CD4-positive, alpha-beta T cell treated with Interleukin-4 for 4 hours (primary cell): Measurements from ENCODE around the gene NOTCH4.
"Not testable (repeated sequence)": the region's sequence is repeated elsewhere in the genome, so short reads cannot be mapped to it uniquely, and the experiment has no call there.

ENCODE experiments used
- DNase-seq: peaks from one replicate; pipeline ENCODE4 v3.0.0-alpha.2; 2020

NOTCH4 gene

DNA sequence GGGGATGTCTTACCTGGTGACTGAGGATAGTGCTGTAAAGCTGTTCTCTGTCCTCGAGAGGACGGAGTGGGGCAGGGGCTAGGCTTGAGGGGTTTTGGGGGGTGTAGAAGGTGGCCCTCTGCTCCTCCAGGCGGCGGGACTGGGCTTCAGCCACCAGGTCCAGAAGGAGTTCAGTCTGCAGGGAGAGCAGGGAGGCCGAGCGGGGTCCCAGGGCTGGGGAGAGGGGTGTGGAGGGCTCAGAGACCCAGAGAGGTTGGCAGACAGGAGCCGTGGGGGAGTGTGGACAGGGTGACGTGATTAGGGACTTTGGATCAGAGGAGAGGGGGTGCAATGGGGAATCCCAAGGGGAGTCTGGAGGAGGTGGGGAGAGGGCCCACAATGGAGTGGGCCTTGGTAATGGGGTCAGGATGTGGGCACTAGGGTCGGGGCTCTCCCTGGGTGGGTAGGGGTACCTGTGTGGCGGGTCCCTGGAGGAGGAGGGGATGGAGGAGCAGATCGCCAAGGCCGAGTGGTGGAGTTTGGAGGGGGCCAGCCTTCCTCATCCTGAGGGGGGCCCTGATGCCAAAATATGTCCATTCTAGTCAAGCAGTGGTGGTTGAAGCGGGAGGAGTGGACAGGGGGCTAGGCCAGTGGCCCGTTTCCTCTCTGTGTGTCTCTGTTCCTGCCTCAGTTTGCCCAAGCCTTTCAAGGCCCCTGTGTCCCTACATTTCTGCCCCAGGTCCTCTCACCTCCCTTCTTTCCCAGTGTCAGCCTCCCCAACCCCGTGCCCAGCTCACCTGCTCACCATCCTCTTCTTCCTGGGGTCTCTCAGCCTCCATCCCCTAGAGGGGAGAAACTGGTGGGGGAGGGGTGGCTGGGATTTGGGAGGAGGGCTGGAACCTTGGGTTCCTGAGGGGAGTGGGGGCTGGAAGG lies 31.9 kb downstream of the NOTCH4 start:
- peak; percentile 24 for DNase-seq

DNA sequence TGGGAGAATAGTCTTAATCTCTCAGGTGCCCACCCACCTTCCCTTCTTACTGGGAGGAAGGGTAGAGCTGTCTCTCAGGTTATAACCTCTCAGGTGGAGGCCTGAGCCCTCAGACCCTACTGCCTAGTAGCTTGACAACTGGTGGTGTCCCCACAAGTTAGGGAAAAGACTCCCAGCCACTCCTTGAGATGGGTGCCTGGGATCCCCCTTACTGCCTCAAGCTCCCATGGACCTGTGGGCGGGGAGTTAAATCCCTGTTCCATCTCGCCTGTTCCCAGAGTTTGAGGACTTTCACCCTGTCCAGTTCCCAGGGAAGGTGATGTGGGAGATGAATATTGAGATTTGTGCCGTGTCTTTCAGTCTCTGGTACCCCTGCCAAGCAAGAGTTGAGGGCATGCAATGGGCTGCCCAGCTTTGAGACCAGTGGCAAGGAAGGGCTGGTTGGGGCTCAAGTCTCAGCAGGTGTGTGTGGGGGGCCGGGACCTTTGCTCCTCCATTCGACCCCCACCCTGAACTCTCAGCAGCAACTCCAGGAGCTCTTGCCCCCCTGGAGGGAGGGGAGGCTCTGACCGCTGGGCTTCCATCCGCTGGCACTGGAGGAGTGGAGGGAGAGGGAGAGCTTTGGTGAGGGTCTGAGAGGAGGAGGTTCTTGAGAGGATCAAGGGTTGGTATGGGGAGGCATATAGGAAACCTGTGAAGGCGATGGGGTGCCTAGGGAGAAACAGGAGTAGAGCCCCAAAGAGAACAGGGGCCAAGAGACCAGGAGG lies 32.8 kb downstream of the NOTCH4 start:
- no peak for DNase-seq

DNA sequence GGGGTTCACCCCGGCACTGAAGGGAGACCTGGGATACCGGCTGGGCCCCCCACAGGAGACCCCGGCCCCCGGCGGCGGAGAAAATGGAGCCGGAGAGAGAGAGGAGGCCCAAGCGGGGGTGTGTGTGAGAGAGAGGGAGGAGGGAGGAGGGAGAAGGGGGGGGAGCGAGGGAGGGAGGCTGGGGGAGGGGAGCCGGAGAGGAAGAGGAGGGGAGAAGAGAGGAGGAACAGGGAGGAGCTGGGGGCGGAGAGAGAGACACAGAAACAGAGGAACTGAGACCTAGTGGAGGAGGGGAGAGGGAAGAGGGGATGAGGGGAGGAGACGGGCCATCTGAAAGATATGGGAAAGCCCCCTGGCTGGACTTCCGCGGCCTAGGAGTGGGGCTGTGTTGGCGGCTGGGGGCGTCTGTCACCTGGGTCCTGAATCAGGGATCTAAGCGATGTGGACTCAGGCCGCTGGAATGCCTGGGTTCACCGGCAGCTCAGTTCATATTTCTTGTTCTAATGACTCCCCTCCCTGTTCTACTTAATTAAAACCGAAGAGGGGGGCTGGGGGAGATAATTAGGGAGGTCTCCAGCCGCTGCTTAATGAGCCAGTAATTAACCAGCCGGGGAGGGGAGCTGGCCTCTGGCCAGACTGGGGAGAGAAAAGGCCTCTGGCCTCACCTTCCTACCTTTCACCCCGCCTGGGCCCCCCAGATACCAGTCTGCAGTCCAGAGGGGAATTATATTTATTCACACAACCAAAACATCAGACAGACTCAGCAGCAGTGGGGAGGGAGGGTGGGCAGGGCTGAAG lies 33.6 kb downstream of the NOTCH4 start, which contains the start of gene PBX2:
TSS of gene PBX2 (minus strand) at position 149 of the 798 bp plus-strand sequence. CDS start 287 bp downstream, outside the sequence.
- DNase-seq = peak; percentile 91

DNA sequence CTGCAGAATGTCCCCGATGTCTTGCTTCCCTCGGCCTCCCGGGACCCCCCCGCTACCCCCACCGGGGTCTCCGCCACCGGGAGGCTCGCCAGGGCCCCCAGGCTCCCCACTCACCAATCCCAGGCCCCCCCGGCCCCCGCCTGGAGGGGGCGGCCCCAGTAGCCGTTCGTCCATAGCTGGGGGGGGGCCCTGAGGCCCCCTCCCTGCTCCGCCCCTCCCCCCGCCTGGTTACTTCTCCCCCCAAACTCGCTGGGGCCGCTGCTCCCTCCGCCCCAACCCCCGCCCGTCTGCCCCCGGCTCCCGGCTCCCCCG lies 34.2 kb downstream of the NOTCH4 start:
- no peak for DNase-seq

DNA sequence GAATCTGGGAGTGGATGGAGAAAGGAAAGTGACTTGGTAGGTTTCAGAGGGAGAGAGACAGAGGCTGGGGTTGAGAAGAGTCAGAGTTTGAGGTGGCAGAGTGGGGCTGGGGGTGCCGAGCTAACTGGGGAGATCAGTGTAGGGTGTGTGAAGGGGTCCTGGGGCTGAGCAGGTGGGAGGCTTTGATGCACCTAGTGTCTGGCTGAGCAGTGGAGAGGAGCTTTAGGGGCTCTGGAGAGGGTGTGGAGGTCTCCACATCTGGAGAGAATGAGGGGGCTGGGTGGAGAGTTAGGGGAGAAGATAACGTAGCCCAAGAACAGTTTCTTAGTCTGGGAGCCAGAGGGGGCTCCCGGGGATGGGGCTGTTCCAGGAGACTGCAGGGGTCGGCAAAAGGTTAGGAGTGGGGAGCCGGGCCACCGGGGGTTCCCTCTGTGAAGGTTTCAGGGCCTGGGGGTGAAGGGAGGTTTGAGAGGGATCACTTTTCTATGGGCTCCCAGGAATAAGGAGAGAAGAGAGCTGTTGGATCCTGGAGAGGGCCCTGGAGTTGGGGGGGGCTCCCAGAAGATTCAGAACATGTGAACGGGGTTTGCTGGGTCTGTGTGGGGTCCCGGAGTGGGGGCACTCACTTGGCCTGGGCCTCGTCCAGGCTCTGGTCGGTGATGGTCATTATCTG lies 34.7 kb downstream of the NOTCH4 start:
- DNase-seq = no peak

DNA sequence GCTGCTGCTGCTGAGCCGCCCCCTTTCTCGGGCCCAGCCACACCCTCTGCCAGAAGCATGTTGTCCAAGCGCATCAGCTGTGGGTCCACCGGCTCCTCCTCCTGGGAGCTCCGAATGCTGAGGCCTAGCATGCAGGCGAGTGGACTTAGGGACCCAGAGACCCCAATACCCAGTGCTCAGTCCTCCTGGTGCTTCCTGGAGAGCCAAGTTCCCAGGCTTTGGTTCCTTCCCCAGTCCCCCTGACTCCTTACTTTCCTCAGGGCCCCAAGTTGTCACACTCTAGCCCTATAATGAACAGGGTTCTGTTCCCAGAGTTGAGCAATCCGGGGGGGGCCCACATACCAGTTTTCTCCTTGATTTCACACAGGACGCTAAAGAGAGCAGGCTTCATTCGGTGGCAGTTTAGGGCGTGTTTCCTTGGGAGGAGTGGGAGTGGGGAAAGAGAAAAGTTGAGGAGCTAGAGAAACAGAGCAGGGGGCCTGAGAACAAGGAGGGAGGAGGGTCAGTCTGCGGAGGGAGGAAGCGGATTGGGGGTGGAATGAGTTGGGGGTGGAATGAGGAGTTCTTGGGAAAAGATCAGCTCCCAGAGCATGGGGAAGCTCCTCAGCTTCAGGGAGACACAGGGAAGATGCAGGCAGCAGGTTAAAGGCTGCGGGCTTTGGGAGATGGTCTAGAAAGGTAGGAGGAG lies 35.3 kb downstream of the NOTCH4 start:
- no peak for DNase-seq

DNA sequence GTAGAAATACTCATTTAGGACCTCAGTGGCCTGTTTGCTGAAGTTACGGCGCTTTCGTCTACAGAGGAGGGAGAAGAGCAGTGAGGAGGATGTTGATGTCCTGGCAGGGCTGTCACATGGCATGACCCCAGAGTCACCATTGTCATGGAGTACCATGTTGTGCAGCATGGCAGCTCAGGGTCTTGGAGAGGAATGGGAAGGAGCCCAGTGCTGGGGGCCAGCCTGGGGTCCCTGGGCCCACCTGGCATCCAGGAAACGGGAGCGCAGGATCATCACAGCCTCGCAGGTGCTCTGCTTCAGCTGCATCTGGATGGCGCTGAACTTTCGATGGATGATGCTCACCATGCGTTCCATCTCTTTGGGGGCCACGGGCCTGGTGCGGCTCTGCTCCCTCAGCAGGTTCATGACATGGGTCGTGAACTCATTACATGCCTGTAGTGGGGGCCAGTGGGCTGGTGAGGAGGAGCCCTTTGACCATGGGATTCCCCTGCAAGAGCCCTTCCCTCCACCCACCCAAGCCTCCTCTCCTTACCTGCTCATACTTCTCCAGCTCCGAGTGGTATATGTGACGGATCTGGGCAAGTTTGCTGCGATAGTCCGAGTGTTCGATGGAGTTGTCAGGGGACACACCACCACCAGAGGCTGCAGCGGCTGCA lies 36.0 kb downstream of the NOTCH4 start:
- not testable (repeated sequence) for DNase-seq

DNA sequence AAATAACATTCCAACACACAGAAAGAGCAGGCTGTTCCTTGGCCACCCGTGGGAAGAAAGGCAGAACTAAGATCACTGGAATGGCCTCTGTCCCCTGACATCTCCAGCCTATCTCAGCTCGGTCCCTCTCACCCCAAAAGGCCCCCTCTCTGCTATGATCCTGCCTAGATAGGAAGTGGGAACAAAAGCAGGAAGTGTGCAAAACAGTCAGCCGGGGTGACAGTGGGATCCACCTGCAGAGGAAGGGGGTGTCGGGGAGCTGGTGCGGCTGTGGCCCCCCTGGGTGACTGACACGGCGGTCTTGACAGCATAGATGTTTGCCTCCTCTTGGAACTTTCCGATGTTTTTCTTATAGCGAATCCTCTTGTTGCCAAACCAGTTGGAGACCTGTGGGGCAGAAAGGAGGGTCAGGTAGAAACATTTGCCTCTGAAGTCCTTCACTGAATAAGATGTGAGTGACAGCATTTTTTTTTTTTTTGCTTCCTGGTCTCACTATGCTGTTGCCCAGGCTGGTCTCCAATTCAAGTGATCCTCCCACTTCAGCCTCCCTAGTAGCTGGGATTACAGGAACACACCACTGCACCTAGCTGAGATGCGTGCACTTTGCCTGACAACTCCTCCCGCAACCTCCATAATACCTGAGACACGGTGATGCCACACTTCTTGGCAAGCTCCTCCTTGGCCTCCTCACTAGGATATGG lies 36.7 kb downstream of the NOTCH4 start:
- DNase-seq = no peak

DNA sequence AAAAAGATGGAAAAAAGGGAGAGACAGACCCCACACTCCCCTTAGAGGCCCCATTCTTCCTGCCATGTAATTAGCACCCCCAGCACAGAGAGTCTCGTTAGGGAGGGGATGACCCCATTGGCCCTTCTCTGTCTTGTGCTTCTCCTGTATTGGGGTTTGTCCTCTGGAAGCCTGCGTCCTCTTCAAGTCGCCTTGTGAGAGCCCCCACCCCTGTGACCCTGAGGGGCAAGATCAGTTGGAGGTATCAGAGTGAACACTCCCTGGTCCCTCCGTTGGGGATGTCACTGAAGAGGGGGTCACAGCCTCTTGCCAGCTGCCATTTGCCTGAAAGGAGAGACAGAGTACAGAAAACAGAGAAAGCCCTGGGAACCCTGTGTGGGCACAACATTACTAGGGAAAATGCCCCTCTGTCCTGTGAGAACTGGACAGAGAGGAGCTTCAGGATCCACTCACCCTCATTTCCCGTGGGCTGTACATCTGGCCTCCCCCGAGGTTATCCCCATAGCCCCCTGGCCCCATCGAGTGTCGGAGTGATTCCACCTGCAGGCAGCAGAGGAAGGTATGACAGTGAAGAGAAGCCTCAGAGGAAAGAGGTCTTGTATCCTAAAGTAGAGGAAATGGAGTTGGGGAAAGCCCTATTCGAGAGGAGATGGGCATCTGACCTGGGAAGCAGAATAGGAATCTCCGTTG lies 37.6 kb downstream of the NOTCH4 start:
- not testable (repeated sequence) for DNase-seq

DNA sequence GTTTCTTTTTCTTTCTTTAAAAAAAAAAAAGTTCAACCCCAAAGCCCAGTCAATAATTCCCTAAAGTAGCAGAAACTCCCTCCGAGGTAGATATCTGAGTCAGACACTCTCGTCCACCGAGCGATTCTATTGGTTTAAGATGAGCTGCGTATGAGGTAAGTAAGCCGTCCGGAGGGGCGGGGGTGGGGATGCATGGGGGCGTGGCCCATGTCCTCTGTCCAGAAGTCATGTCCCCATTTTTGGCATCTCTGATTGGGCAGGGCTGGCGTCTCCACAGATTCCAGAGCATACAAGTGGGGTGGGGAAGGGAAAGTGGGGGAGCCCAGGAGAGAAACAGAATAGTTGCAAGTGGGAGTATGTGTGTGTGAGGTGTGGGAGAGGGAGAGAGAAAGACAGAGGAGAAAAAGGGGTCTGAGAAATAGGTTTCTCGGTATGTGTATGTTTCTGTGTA lies 38.2 kb downstream of the NOTCH4 start:
- peak; percentile 73 for DNase-seq

DNA sequence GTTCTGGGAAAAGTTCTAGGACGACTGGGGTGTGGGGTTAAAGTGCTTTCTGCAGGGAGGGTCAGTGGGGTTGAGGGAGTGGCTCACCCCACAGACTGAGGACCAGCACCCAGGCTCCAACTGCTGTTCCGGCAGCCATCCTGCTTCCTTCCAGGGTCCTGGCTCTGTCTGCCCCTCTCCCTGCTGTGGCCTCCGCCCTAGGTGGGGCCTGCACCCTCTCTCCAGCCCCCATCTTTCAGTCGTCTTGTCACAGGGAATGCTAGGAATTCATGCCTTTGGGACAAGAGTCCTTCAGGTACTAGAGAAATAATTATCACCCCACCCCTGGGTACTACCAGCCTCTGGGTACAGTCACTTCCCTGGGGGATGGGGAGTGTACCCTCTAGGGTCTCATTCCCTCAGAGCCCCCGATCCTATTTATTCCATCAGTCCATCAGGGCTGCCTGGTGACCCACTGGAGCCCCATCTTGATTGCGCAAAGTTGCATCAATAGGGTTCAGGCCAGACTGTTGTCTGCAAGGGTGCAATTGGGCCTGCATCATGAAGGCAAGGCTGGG lies 39.7 kb downstream of the NOTCH4 start, which contains the start of gene AGER:
TSS of gene AGER (minus strand) at position 170 of the 557 bp plus-strand sequence. CDS start at position 139, 31 bp downstream.
- no peak for DNase-seq

DNA sequence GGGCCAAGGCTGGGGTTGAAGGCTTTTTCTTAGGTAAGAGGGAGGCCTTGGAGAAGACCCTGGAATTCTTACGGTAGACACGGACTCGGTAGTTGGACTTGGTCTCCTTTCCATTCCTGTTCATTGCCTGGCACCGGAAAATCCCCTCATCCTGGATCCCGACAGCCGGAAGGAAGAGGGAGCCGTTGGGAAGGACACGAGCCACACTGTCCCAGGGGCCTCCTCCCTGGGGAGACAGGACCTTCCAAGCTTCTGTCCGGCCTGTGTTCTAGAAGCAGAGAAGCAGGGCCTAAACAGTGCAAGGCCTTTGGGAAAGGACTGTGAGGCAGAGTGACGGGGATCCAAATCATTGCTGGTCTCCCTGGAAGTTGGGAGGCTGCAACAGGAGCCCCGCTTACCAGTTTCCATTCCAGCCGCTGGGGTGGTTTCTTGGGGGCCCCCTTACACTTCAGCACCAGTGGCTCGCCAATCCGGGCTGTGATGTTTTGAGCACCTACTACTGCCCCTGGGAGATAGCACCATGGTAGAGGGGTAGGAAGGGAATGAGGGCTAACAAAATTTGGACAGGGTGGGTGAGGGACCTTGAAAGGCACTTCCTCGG lies 40.3 kb downstream of the NOTCH4 start:
- DNase-seq = no peak

DNA sequence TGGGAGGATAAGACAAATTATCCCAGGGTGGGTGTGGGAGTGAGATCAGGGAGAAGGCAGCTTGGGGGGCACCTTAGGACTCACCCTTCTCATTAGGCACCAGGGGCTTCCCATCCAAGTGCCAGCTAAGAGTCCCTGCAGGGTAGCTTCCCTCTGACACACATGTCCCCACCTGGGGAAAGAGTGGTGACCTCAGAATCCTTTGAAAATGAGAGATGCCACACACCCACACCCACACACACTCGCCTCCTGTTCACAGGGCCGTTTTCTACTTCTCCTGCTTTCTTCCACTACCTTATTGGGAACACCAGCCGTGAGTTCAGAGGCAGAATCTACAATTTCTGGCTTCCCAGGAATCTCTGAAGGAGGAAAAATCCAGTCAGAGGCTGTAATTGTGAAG lies 40.8 kb downstream of the NOTCH4 start:
- DNase-seq = no peak

DNA sequence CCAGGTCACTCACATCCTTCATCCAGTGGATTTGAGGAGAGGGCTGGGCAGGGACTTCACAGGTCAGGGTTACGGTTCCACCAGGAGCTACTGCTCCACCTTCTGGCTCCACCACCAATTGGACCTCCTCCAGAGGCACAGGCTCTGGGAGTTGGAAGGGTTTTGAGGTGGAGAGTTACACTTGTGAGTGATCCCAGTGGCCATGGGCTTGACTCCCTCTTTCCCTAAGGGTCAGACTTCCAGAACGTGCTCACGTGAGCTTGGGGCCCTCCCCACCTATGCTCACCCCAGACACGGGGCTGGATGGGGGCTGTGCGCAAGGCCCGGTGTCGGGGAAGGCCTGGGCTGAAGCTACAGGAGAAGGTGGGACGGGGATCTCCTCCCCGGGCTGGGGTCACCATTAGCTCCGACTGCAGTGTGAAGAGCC lies 41.3 kb downstream of the NOTCH4 start:
- DNase-seq = no peak

DNA sequence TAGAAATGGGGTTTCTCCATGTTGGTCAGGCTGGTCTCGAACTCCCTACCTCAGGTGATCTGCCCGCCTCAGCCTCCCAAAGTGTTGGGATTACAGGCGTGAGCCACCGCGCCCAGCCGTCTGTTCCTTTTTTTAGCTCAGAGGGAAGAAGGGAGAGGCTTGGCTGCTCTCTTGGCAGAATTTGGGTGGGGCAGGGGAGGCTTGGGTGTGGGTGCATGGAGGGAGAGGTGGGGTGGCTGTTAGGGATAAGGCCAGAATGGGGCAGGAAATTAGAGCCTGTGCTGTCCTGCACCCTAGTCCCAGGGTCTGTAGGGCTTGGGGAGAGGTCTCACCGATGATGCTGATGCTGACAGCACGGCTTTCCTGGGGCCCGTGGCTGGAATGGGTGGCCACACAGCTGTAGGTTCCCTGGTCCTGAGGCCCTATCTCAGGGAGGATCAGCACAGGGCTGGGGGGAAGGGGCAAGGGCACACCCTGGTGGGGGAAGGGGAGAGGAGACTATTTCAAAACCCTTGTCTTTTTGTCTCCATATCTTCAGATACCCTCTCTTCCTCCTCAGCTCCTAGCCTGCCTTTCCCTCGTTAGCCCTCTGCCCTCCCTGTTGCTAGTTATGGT lies 41.8 kb downstream of the NOTCH4 start:
- DNase-seq = no peak

DNA sequence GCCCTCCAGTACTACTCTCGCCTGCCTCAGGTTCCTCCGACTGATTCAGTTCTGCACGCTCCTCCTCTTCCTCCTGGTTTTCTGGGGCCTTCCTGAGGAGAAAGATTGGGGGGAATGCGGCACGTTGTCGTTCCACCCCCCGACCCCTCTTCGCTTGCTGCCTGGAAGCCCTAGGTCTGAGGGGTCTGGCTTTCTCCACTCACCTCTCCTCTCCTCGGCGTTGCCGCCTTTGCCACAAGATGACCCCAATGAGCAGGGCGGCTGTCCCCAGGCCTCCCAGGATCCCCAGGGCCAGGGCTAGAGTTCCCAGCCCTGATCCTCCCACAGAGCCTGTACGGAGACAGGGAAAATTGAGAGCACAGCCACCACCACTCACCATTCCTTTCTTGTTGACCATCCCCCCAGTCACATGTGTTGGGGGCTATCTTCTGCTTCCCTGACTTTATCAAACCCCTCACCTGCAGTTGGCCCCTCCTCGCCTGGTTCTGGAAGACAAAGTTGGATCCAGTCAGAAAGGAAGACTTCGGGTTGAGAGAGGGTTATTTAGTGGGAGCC lies 42.6 kb downstream of the NOTCH4 start:
- no peak for DNase-seq

DNA sequence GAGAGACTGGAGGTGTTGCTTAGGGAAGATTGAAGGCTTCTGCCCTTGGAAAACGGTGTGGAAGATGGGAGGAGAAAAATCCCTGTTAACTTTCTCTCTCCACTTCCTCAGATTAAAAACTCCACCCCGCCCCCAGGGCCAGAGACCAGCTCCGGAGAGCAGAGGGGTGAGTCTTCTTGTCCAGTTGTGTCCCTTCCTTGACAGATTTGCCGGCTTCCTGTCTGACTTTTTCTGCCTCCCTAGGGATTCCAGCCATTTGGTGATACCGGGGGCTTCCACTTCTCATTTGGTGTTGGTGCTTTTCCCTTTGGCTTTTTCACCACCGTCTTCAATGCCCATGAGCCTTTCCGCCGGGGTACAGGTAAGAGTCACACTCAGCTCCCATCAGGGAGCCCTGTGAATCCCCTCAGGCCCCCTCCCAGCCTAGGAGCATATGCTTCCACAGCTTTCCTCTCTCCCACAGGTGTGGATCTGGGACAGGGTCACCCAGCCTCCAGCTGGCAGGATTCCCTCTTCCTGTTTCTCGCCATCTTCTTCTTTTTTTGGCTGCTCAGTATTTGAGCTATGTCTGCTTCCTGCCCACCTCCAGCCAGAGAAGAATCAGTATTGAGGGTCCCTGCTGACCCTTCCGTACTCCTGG lies 44.0 kb downstream of the NOTCH4 start:
- no peak for DNase-seq
